HCT116 (cell line): ENCODE measurements around the gene KIRREL3. TPM values are rescaled to one million over a fixed set of nuclear protein-coding genes. Genes with fewer than 3 reads are reported as not detected.

ENCODE experiments used
- ATAC-seq: fragments of 200-7000 bp; cut with Tn5 transposase; 2 replicates; pipeline ENCODE4 v1.9.1; 2020; ENCODE audit warnings: mild to moderate bottlenecking, moderate library complexity
- BruUV-seq: library from RNA; stranded (reverse); fragments of 400-500 nt; replicated peaks from 2 replicates; lab custom pipeline; 2021; lab: Mats Ljungman, UMichigan
- CTCF ChIA-PET: fragments of 300-600 bp; sonication (Branson Sonifier 250); formaldehyde crosslinking; loops from one replicate; lab custom pipeline; 2021; ENCODE audit warnings: antibody characterized with exemption; lab: Charles Lee
- POLR2A ChIA-PET: fragments of 300-600, 350-600 bp; sonication (Branson Sonifier 250); formaldehyde crosslinking; loops from one replicate; lab custom pipeline; 2021; ENCODE audit warnings: antibody characterized with exemption; lab: Charles Lee
- RAD21 ChIA-PET, 2 experiments: fragments of 300-600 bp; sonication (Branson Sonifier 250); formaldehyde crosslinking; loops; one replicate each; lab custom pipeline; 2023; ENCODE audit warnings: low total read pairs in 2 of 2; ENCODE audit not compliant: uncharacterized antibody in 2 of 2, unreplicated experiment in 2 of 2, low non-redundant PET in 1 of 2; lab: Charles Lee
- DNase-seq: peaks from one replicate; pipeline ENCODE4 v3.0.0-alpha.2; 2010; ENCODE audit warnings: low read depth, low spot score
- H2AFZ ChIP-seq: fragments of 200-600 bp; shearing (Covaris generic), sonication (generic); 2 replicates; pipeline ENCODE4 v1.6.1; 2017; ENCODE audit warnings: low read depth, mixed run types, mixed read lengths, antibody characterized with exemption, low read length; ENCODE audit not compliant: poor library complexity, severe bottlenecking
- H3K27ac ChIP-seq: 2 replicates; pipeline ENCODE4 v1.5.1; 2012; ENCODE audit warnings: low read depth, low read length
- H3K27me3 ChIP-seq: fragments of 200-600 bp; sonication (generic); 2 replicates; pipeline ENCODE4 v1.6.1; 2016; ENCODE audit warnings: mixed run types, low read length, mixed read lengths; ENCODE audit not compliant: insufficient read depth
- H3K36me3 ChIP-seq, 2 experiments: fragments of 200-500 bp in 1 of 2; fragments of 200-600 bp in 1 of 2; sonication (Bioruptor generic) in 1 of 2; sonication (generic) in 1 of 2; 2 replicates each; pipeline versions ENCODE4 v1.5.1 to v1.6.1; 2014 to 2016; ENCODE audit warnings: low read length in 2 of 2, inconsistent platforms in 1 of 2, mixed read lengths in 1 of 2, mixed run types in 1 of 2; ENCODE audit not compliant: insufficient read depth in 2 of 2, control insufficient read depth in 1 of 2
- H3K4me1 ChIP-seq, 2 experiments: fragments of 200-600 bp in 1 of 2; sonication (generic) in 1 of 2; 2 replicates each; pipeline versions ENCODE4 v1.5.1 to v1.6.1; 2012 to 2017; ENCODE audit warnings: low read length in 2 of 2, inconsistent platforms in 1 of 2, mild to moderate bottlenecking in 1 of 2, mixed read lengths in 1 of 2, mixed run types in 1 of 2, moderate library complexity in 1 of 2; ENCODE audit not compliant: insufficient read depth in 2 of 2, control insufficient read depth in 1 of 2
- H3K4me2 ChIP-seq: fragments of 200-600 bp; sonication (generic); 2 replicates; pipeline ENCODE4 v1.6.1; 2017; ENCODE audit warnings: mixed run types, low read length, mixed read lengths
- H3K4me3 ChIP-seq, 2 experiments: fragments of 200-600 bp in 1 of 2; sonication (generic) in 1 of 2; replicated peaks in 1 of 2; 2 replicates each; pipeline ENCODE4 v1.5.1; 2011 to 2016; ENCODE audit warnings: low read length in 2 of 2, control low read depth in 1 of 2, low read depth in 1 of 2, mild to moderate bottlenecking in 1 of 2, mixed read lengths in 1 of 2, mixed run types in 1 of 2
- H3K79me2 ChIP-seq: fragments of 200-600 bp; sonication (generic); 2 replicates; pipeline ENCODE4 v1.6.1; 2017; ENCODE audit warnings: mild to moderate bottlenecking, mixed run types, low read length, moderate library complexity, mixed read lengths; ENCODE audit not compliant: insufficient read depth
- H3K9ac ChIP-seq: fragments of 200-600 bp; sonication (generic); 2 replicates; pipeline ENCODE4 v1.6.1; 2016; ENCODE audit warnings: low read length, mixed read lengths
- H3K9me2 ChIP-seq: fragments of 200-600 bp; sonication (generic), shearing (Covaris generic); 2 replicates; pipeline ENCODE4 v1.6.1; 2017; ENCODE audit warnings: mixed run types, mild to moderate bottlenecking, moderate library complexity; ENCODE audit not compliant: insufficient read depth
- H3K9me3 ChIP-seq, 2 experiments: fragments of 200-500 bp in 1 of 2; fragments of 200-600 bp in 1 of 2; sonication (Bioruptor generic) in 1 of 2; sonication (generic) in 1 of 2; 2 replicates each; pipeline ENCODE4 v1.6.1; 2014 to 2017; ENCODE audit warnings: low read length in 2 of 2, mixed read lengths in 2 of 2, inconsistent platforms in 1 of 2, low read depth in 1 of 2, mild to moderate bottlenecking in 1 of 2, mixed run types in 1 of 2, moderate library complexity in 1 of 2; ENCODE audit not compliant: control insufficient read depth in 1 of 2, insufficient read depth in 1 of 2
- H4K20me1 ChIP-seq: fragments of 200-600 bp; sonication (generic), shearing (Covaris generic); 2 replicates; pipeline ENCODE4 v1.6.1; 2017; ENCODE audit warnings: mixed run types, mild to moderate bottlenecking, moderate library complexity; ENCODE audit not compliant: insufficient read depth
- ATF3 ChIP-seq: IDR thresholded peaks from 2 replicates; pipeline ENCODE4 v1.6.1; 2012
- CBX3 ChIP-seq: IDR thresholded peaks from 2 replicates; pipeline ENCODE4 v1.6.1; 2012; ENCODE audit warnings: low read depth
- CEBPB ChIP-seq: IDR thresholded peaks from 2 replicates; pipeline ENCODE4 v1.6.1; 2012; ENCODE audit warnings: low read depth
- CTCF ChIP-seq, 3 experiments: fragments of 200-600 bp in 1 of 3; sonication (generic) in 1 of 3; IDR thresholded peaks in 2 of 3; conservative IDR thresholded peaks in 1 of 3; 2 replicates each; pipeline ENCODE4 v1.5.1; 2012 to 2017; ENCODE audit warnings: low read depth in 2 of 3, low read length in 2 of 3, antibody characterized with exemption in 1 of 3, borderline replicate concordance in 1 of 3, control low read depth in 1 of 3, mild to moderate bottlenecking in 1 of 3, mixed read lengths in 1 of 3, mixed run types in 1 of 3, moderate library complexity in 1 of 3; ENCODE audit not compliant: insufficient read depth in 1 of 3
- EGR1 ChIP-seq: IDR thresholded peaks from 2 replicates; pipeline ENCODE4 v1.6.1; 2012; ENCODE audit warnings: low read depth
- EZH2phosphoT487 ChIP-seq: fragments of 200-600 bp; IDR thresholded peaks from 2 replicates; pipeline ENCODE4 v1.6.1; 2018; ENCODE audit warnings: antibody characterized with exemption, borderline replicate concordance
- FOSL1 ChIP-seq: IDR thresholded peaks from 2 replicates; pipeline ENCODE4 v1.6.1; 2012; ENCODE audit warnings: low read depth
- JUND ChIP-seq: IDR thresholded peaks from 2 replicates; pipeline ENCODE4 v1.6.1; 2012
- MAX ChIP-seq: IDR thresholded peaks from 2 replicates; pipeline ENCODE4 v1.6.1; 2012
- POLR2A ChIP-seq: IDR thresholded peaks from 2 replicates; pipeline ENCODE4 v1.7.0; 2011; ENCODE audit warnings: borderline replicate concordance; ENCODE audit not compliant: insufficient read depth, insufficient read length; ENCODE audit errors: extremely low read depth
- POLR2AphosphoS5 ChIP-seq: IDR thresholded peaks from 2 replicates; pipeline ENCODE4 v1.6.1; 2011; ENCODE audit warnings: mild to moderate bottlenecking, low read depth, low read length, moderate library complexity
- RAD21 ChIP-seq: IDR thresholded peaks from 2 replicates; pipeline ENCODE4 v1.6.1; 2012; ENCODE audit warnings: low read depth, mild to moderate bottlenecking
- REST ChIP-seq: IDR thresholded peaks from 2 replicates; pipeline ENCODE4 v1.6.1; 2012; ENCODE audit warnings: low read depth
- SIN3A ChIP-seq: IDR thresholded peaks from 2 replicates; pipeline ENCODE4 v1.6.1; 2012; ENCODE audit warnings: low read depth
- SP1 ChIP-seq: IDR thresholded peaks from 2 replicates; pipeline ENCODE4 v1.6.1; 2012; ENCODE audit warnings: low read depth
- SRF ChIP-seq: IDR thresholded peaks from 2 replicates; pipeline ENCODE4 v1.6.1; 2012; ENCODE audit warnings: low read depth
- TCF7L2 ChIP-seq: IDR thresholded peaks from 2 replicates; pipeline ENCODE4 v1.7.0; 2011; ENCODE audit warnings: borderline replicate concordance, inconsistent platforms; ENCODE audit not compliant: insufficient read depth, insufficient read length; ENCODE audit errors: extremely low read depth
- YY1 ChIP-seq: IDR thresholded peaks from 2 replicates; pipeline ENCODE4 v1.6.1; 2011; ENCODE audit warnings: low read length, low read depth, moderate library complexity, mild to moderate bottlenecking; ENCODE audit not compliant: insufficient replicate concordance; ENCODE audit errors: extremely low read depth
- ZBTB33 ChIP-seq: IDR thresholded peaks from 2 replicates; pipeline ENCODE4 v1.6.1; 2011; ENCODE audit warnings: mild to moderate bottlenecking, low read length, moderate library complexity; ENCODE audit not compliant: insufficient replicate concordance; ENCODE audit errors: extremely low read depth
- ZFX ChIP-seq: fragments of 450-650 bp; IDR thresholded peaks from 2 replicates; pipeline ENCODE4 v1.6.1; 2017
- intact Hi-C: fragments of 100-400 bp; cut with micrococcal nuclease; formaldehyde crosslinking; loops from 2 replicates; pipeline ENCODE4 v1.10.0; 2022
- total RNA-seq: library from RNA; stranded (reverse); gene quantifications from one replicate; pipeline ENCODE4 v1.2.1, GENCODE V29; 2021; ENCODE audit not compliant: unreplicated experiment

KIRREL3 gene
- total RNA-seq, 1 experiment from 2014 or later, result not detected

GRCh38 chr11:126587541-126587940 is 413.0 kb downstream of the KIRREL3 start:
- TF ChIP-seq YY1 (no peak), SIN3A (no peak), FOSL1 (no peak), RAD21 (no peak), JUND (no peak), CEBPB (no peak), TCF7L2 (no peak), MAX (no peak), CTCF (IDR thresholded peaks at IDR 0.05 in 2 of 3, conservative IDR thresholded peaks at IDR 0.05 in 1 of 3; ENCODE audit: borderline replicate concordance in 1 of 3, insufficient read depth in 1 of 3, low read depth in 2 of 3, low read length in 2 of 3) (no peak), REST (no peak), EZH2phosphoT487 (no peak), ZFX (no peak), EGR1 (no peak), CBX3 (no peak), POLR2AphosphoS5 (no peak), ZBTB33 (no peak), ATF3 (no peak), POLR2A (no peak), SRF (no peak), SP1 (no peak)
- TF ChIP-seq, all 23 proteins: peak for 0
- POLR2A ChIA-PET, result no interaction called here
- CTCF ChIA-PET, result interaction anchor here (1.3 kb wide), 1 partner anchor 19 kb away, joined by 3 read pairs; no protein-coding TSS in a partner anchor
- Histone ChIP-seq H2AFZ (no peak overlapping the region), H3K9me3 (no peaks in the 10 kb centered on the region), H3K4me3 (no peak overlapping the region), H3K27me3 (peaks cover 16% of the 10 kb centered on the region; the same call in 1 of the 2 replicates), H3K4me2 (no peak overlapping the region), H3K79me2 (no peaks in the 10 kb centered on the region), H3K36me3 (no peaks in the 10 kb centered on the region), H3K9me2 (no peaks in the 10 kb centered on the region), H4K20me1 (no peaks in the 10 kb centered on the region), H3K27ac (no peak overlapping the region), H3K9ac (no peak overlapping the region), H3K4me1 (no peaks in the 10 kb centered on the region)
- no TSS peak for BruUV-seq
- DNase-seq (no peak), ATAC-seq (no peak)
- RAD21 ChIA-PET, result no interaction called here
- intact Hi-C loops, result no loop called here
